ENCODE results near the gene CDK12.

DNA sequence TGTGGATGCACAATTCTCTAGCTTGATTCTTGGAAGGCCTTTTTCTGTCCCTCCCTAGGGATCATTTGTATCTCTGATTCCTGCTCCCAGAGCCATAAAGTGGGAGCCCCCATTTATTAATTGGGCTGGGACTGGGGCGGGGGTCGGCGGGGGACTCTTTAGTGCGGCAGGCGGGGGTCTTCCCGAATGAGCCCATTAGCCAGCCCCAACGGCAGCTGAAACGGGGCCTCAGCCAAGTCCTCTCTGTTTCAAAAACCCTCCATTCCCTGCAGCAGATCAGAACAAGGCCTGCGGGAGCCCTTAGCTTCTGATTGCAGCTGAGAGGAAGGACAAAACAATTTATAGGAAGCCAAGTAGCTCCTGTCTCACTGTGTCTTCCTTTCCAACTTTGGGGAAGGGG lies 79.3 kb downstream of the CDK12 start:
- TF ChIP-seq CTCF (IDR thresholded peaks at IDR 0.05) (no peak), POLR2A (IDR thresholded peaks at IDR 0.05) (no peak)

All from ovary (tissue), 3 donors.